ENCODE data around the gene LRMDA.

GRCh38 chr10:75530299-75530698 is 98.9 kb downstream of the LRMDA start:
- TF ChIP-seq CTCF (conservative IDR thresholded peaks at IDR 0.05; ENCODE audit: low read length) = no peak
- no peak for TF ChIP-seq EZH2phosphoT487 (IDR thresholded peaks at IDR 0.05; ENCODE audit: borderline replicate concordance)

Data from Loucy (cell line).